Thyroid gland (tissue), 4 donors: ENCODE measurements around the gene TAF11L13. TPM values are rescaled to one million over a fixed set of nuclear protein-coding genes. Genes with fewer than 3 reads are reported as not detected.

Source experiments
- DNase-seq, 2 donors: peaks; one replicate each; pipeline ENCODE4 v3.0.0-alpha.2; 2019
- H3K27ac ChIP-seq, 3 donors: fragments of 200-600 bp; sonication (generic); 1 replicate in 2 of 3; 2 replicates in 1 of 3; pipeline ENCODE4 v1.5.1; 2016 to 2019; ENCODE audit warnings: mild to moderate bottlenecking in 1 of 3, moderate library complexity in 1 of 3
- H3K27me3 ChIP-seq: fragments of 200-600 bp; sonication (generic); one replicate; pipeline ENCODE4 v1.5.1; 2019
- H3K36me3 ChIP-seq, 2 donors: fragments of 200-600 bp; sonication (generic); one replicate each; pipeline ENCODE4 v1.5.1; 2016 to 2019
- H3K4me1 ChIP-seq, 2 donors: fragments of 200-600 bp; sonication (generic); one replicate each; pipeline ENCODE4 v1.5.1; 2017 to 2019
- H3K4me3 ChIP-seq, 3 donors: fragments of 200-600 bp; sonication (generic); replicated peaks in 1 of 3; 1 replicate in 2 of 3; 2 replicates in 1 of 3; pipeline ENCODE4 v1.5.1; 2016; ENCODE audit warnings: mild to moderate bottlenecking in 1 of 3
- H3K9me3 ChIP-seq: fragments of 200-600 bp; sonication (generic); one replicate; pipeline ENCODE4 v1.5.1; 2017
- CTCF ChIP-seq, 6 experiments: fragments of 200-600 bp in 3 of 6; fragments of 450-650 bp in 3 of 6; sonication (generic) in 3 of 6; IDR thresholded peaks; one replicate each; pipeline ENCODE4 v1.5.1; 2016 to 2019; ENCODE audit warnings: antibody characterized with exemption in 6 of 6, mild to moderate bottlenecking in 2 of 6, inconsistent platforms in 1 of 6, moderate library complexity in 1 of 6
- POLR2A ChIP-seq, 2 donors: fragments of 450-650 bp; IDR thresholded peaks; one replicate each; pipeline ENCODE4 v1.6.1; 2017; ENCODE audit warnings: antibody characterized with exemption in 2 of 2, mild to moderate bottlenecking in 2 of 2, moderate library complexity in 1 of 2
- WGBS, 2 donors: methylation state at CpG; one replicate each; pipeline ENCODE4 v1.1.5; 2017; 5-methylcytosine and 5-hydroxymethylcytosine counted together
- intact Hi-C: fragments of 100-400 bp; cut with DNase I; formaldehyde crosslinking; loops from one replicate; pipeline ENCODE4 v1.15.1; 2023
- small RNA-seq: library from RNA; depleted of rRNA; stranded (forward); fragments of <200 nt; gene quantifications from one replicate; pipeline ENCODE3, GENCODE V24; 2016
- total RNA-seq, 4 donors: library from RNA; depleted of rRNA; stranded (reverse); fragments of >200 nt; gene quantifications; one replicate each; pipeline ENCODE4 v1.2.3, GENCODE V29; 2016

The TAF11L13 gene
- total RNA-seq, 4 donors from 2014 or later, result not detected

DNA sequence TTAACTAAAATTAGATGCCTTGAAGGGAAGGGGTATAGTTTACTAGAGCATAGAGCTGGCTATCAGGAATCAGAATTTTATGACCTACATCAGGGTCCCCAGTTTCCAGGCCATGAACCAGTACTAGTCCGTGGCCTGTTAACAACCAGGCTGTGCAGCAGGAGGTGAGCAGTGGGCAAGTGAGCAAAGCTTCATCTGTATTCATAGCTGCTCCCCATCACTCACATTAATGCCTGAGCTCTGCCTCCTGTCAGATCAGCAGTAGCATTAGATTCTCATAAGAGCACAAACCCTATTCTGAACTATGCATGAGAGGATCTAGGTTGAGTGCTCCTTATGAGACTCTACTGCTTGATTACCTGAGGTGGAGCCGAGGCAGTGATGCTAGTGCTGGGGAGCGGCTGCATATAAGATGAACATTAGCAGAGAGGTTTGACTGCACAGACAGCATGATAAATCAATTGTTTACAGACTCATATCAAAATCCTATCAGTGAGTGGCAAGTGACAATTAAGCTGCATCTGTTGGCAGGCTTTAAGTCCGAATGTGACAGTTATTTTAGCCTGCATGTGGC is 47.0 kb downstream of the TAF11L13 start:
- intact Hi-C loops, result no loop called here
- DNase-seq, result no peak
- TF ChIP-seq POLR2A (IDR thresholded peaks at IDR 0.05) (no peak), CTCF (IDR thresholded peaks at IDR 0.05) (no peak)
- WGBS, 2 donors, result 70 to 82% methylated on average over 4 of the region's 4 CpGs
- no peak overlapping the region for H3K27ac ChIP-seq
- no peaks in the 10 kb centered on the region for H3K9me3 ChIP-seq
- H3K27me3 ChIP-seq, result no peaks in the 10 kb centered on the region
- H3K4me3 ChIP-seq, result no peak overlapping the region
- no peaks in the 10 kb centered on the region for H3K36me3 ChIP-seq
- no peaks in the 10 kb centered on the region for H3K4me1 ChIP-seq

- H3K27me3 ChIP-seq, result no peaks in the 10 kb centered on the region
- no peak overlapping the region for H3K4me3 ChIP-seq
- WGBS, 2 donors, result 88 to 92% methylated on average over 8 of the region's 8 CpGs
- no peak overlapping the region for H3K27ac ChIP-seq
- intact Hi-C loops, result no loop called here
- H3K9me3 ChIP-seq, result no peaks in the 10 kb centered on the region
- no peaks in the 10 kb centered on the region for H3K36me3 ChIP-seq
- TF ChIP-seq POLR2A (IDR thresholded peaks at IDR 0.05), result no peak
- no peak for TF ChIP-seq CTCF (IDR thresholded peaks at IDR 0.05)
- no peaks in the 10 kb centered on the region for H3K4me1 ChIP-seq
- no peak for DNase-seq
Measured at GRCh38 chr5:17679597-17680203, 47.8 kb downstream of the TAF11L13 start.

- Histone ChIP-seq H3K4me1 (no peaks in the 10 kb centered on the region), H3K4me3 (no peak overlapping the region), H3K27ac (no peak overlapping the region), H3K9me3 (no peaks in the 10 kb centered on the region), H3K27me3 (no peaks in the 10 kb centered on the region), H3K36me3 (no peaks in the 10 kb centered on the region)
- intact Hi-C loops, result no loop called here
- no peak for DNase-seq
- WGBS, 2 donors, result 78 to 79% methylated on average over 2 of the region's 2 CpGs
- TF ChIP-seq CTCF (IDR thresholded peaks at IDR 0.05), result no peak
Measured at GRCh38 chr5:17680737-17681136, 48.8 kb downstream of the TAF11L13 start.

Small RNA genes lying within 50 kb of the gene (small RNA-seq; reads per million reads assigned to genes)
- gene AC233724.1, result not detected
- not detected for gene AC233724.12
- gene AC233724.2, result not detected
- not detected for gene AC233724.3
- not detected for gene AC233724.4
- gene AC233724.6, result not detected
- gene AC233724.7, result not detected

Other genes starting within 250 kb of the TAF11L13 start
- gene TAF11L2, start 133.9 kb upstream of the TAF11L13 start, total RNA-seq, result not detected
- not detected for gene TAF11L3, start 113.7 kb upstream of the TAF11L13 start, total RNA-seq
- not detected for gene TAF11L4, start 110.3 kb upstream of the TAF11L13 start, total RNA-seq
- not detected for gene TAF11L5, start 106.9 kb upstream of the TAF11L13 start, total RNA-seq
- not detected for gene TAF11L6, start 103.4 kb upstream of the TAF11L13 start, total RNA-seq
- gene TAF11L7, start 46.3 kb upstream of the TAF11L13 start, total RNA-seq, result not detected
- gene TAF11L8, start 41.1 kb upstream of the TAF11L13 start, total RNA-seq, result not detected
- gene TAF11L9, start 37.7 kb upstream of the TAF11L13 start, total RNA-seq, result not detected
- not detected for gene TAF11L10, start 34.3 kb upstream of the TAF11L13 start, total RNA-seq
- not detected for gene TAF11L11, start 27.9 kb upstream of the TAF11L13 start, total RNA-seq
- not detected for gene TAF11L12, start 21.7 kb upstream of the TAF11L13 start, total RNA-seq
- gene TAF11L14, start 2.4 kb downstream of the TAF11L13 start, total RNA-seq, result not detected